Neuron (in vitro differentiated cells): ENCODE measurements around the gene ADAMTS14.

ENCODE experiments used
- H2AFZ ChIP-seq: one replicate; pipeline ENCODE4 v1.6.1; 2013; ENCODE audit warnings: low read depth, mild to moderate bottlenecking, inconsistent platforms, low read length, moderate library complexity
- H3K27me3 ChIP-seq: one replicate; pipeline ENCODE4 v1.6.1; 2013; ENCODE audit warnings: low read length; ENCODE audit not compliant: insufficient read depth
- H3K36me3 ChIP-seq: one replicate; pipeline ENCODE4 v1.6.1; 2013; ENCODE audit warnings: low read length; ENCODE audit not compliant: insufficient read depth
- H3K4me1 ChIP-seq: one replicate; pipeline ENCODE4 v1.6.1; 2013; ENCODE audit warnings: low read length; ENCODE audit not compliant: insufficient read depth
- H3K4me3 ChIP-seq: 2 replicates; pipeline ENCODE4 v1.5.1; 2013; ENCODE audit warnings: mild to moderate bottlenecking, low read length, moderate library complexity
- H3K9me3 ChIP-seq: one replicate; pipeline ENCODE4 v1.6.1; 2013; ENCODE audit warnings: low read length

Gene ADAMTS14

GRCh38 chr10:70784471-70784870, 112.2 kb downstream of the ADAMTS14 start:
- H3K4me1 ChIP-seq: no peaks in the 10 kb centered on the region
- H3K27me3 ChIP-seq: peaks cover 40% of the 10 kb centered on the region
- no peaks in the 10 kb centered on the region for H3K36me3 ChIP-seq
- H3K4me3 ChIP-seq: no peak overlapping the region
- no peak overlapping the region for H2AFZ ChIP-seq
- no peaks in the 10 kb centered on the region for H3K9me3 ChIP-seq

DNA sequence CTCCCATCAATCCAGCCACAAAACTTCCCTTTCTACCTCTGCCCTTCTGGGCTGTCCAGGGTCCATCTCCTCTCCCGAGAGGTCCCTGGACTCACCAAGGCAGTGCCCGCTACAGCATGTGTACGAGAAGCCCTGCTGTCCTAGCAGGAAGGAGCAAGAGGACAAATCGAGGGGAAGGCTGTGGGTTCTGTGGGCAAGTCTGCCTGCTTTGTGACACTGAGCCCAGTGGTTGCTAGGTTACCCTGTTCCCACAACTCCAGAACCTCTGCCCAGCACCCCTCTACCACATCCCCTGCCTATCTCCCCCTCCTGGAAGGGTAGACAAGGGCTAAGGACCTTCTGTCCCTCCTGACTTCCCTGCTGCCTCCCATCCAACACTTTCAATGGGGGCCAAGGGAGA, 112.9 kb downstream of the ADAMTS14 start, which contains the start of gene TBATA:
Gene TBATA, minus strand, starts transcription at position 188 of the 400 bp plus-strand sequence. CDS start 1,998 bp downstream, outside the sequence.
- Histone ChIP-seq H3K9me3 (no peaks in the 10 kb centered on the region), H3K4me3 (no peak within 1 kb of the TSS), H3K27me3 (peaks cover 32% of the 10 kb centered on the region), H3K4me1 (no peaks in the 10 kb centered on the region), H2AFZ (no peak within 1 kb of the TSS), H3K36me3 (no peaks in the 10 kb centered on the region)

GRCh38 chr10:70786799-70787415, 114.6 kb downstream of the ADAMTS14 start:
- Histone ChIP-seq H3K4me3 (no peak overlapping the region), H3K9me3 (no peaks in the 10 kb centered on the region), H3K36me3 (no peaks in the 10 kb centered on the region), H2AFZ (no peak overlapping the region), H3K4me1 (no peaks in the 10 kb centered on the region), H3K27me3 (peaks cover 22% of the 10 kb centered on the region)

GRCh38 chr10:70791386-70792039, 119.2 kb downstream of the ADAMTS14 start:
- H2AFZ ChIP-seq: no peak overlapping the region
- H3K36me3 ChIP-seq: no peaks in the 10 kb centered on the region
- no peak overlapping the region for H3K4me3 ChIP-seq
- peaks cover 11% of the 10 kb centered on the region for H3K27me3 ChIP-seq
- no peaks in the 10 kb centered on the region for H3K9me3 ChIP-seq
- H3K4me1 ChIP-seq: no peaks in the 10 kb centered on the region

GRCh38 chr10:70795613-70796012, 123.3 kb downstream of the ADAMTS14 start:
- Histone ChIP-seq H3K9me3 (no peaks in the 10 kb centered on the region), H3K4me3 (no peak overlapping the region), H2AFZ (no peak overlapping the region), H3K27me3 (no peaks in the 10 kb centered on the region), H3K4me1 (no peaks in the 10 kb centered on the region), H3K36me3 (no peaks in the 10 kb centered on the region)

GRCh38 chr10:70797840-70798239, 125.5 kb downstream of the ADAMTS14 start:
- H3K4me1 ChIP-seq: no peaks in the 10 kb centered on the region
- no peaks in the 10 kb centered on the region for H3K9me3 ChIP-seq
- no peaks in the 10 kb centered on the region for H3K27me3 ChIP-seq
- no peaks in the 10 kb centered on the region for H3K36me3 ChIP-seq
- H2AFZ ChIP-seq: no peak overlapping the region
- H3K4me3 ChIP-seq: no peak overlapping the region

DNA sequence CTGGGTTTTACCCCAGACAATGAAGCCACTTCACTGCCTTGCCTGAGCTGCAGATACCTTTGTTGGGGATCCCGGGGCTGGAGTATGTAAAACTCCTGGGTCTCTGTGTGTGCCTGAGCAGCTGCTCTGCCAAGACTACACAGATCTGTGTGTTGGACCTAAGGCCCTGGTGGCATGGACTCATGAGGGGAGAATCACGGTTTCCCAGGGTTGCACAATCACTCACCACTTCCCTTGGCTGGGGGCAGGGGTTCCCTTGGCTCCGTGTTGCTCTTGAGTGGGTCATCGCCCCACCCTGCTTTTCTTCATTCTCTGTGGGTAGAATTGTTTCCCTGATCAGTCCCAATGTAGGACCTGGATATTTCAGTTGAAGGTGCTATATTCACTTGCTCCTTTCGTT, 126.8 kb downstream of the ADAMTS14 start:
- H3K4me3 ChIP-seq: no peak overlapping the region
- no peaks in the 10 kb centered on the region for H3K36me3 ChIP-seq
- no peaks in the 10 kb centered on the region for H3K9me3 ChIP-seq
- no peak overlapping the region for H2AFZ ChIP-seq
- H3K27me3 ChIP-seq: no peaks in the 10 kb centered on the region
- H3K4me1 ChIP-seq: no peaks in the 10 kb centered on the region

DNA sequence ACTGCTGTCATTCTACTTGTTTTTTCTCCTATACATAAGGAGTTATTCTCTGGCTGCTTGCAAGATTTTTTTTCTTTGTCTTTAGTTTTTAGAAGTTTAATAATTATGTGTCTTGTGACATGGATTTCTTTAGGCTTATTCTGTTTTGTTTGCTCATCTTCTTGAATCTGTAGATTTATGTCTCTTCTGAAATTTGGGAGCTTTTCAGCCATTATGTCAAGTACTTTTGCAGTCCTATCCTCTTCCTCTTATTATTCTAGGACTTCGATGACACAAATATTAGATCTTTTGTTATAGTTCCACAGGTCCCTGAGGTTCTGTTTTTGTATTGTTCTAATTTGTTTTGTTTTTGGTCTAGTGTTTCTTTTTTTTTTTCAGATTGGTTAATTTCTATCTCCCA, 129.5 kb downstream of the ADAMTS14 start:
- Histone ChIP-seq H3K4me1 (no peaks in the 10 kb centered on the region), H3K4me3 (no peak overlapping the region), H3K27me3 (peaks cover 3% of the 10 kb centered on the region), H2AFZ (no peak overlapping the region), H3K36me3 (no peaks in the 10 kb centered on the region), H3K9me3 (no peaks in the 10 kb centered on the region)

- no peak overlapping the region for H3K4me3 ChIP-seq
- no peaks in the 10 kb centered on the region for H3K4me1 ChIP-seq
- peaks cover 4% of the 10 kb centered on the region for H3K27me3 ChIP-seq
- no peak overlapping the region for H2AFZ ChIP-seq
- H3K36me3 ChIP-seq: no peaks in the 10 kb centered on the region
- no peaks in the 10 kb centered on the region for H3K9me3 ChIP-seq
Measured at GRCh38 chr10:70803775-70804420, 131.6 kb downstream of the ADAMTS14 start.

- no peak overlapping the region for H3K4me3 ChIP-seq
- no peaks in the 10 kb centered on the region for H3K9me3 ChIP-seq
- H2AFZ ChIP-seq: no peak overlapping the region
- H3K4me1 ChIP-seq: no peaks in the 10 kb centered on the region
- peaks cover 4% of the 10 kb centered on the region for H3K27me3 ChIP-seq
- no peaks in the 10 kb centered on the region for H3K36me3 ChIP-seq
Measured at GRCh38 chr10:70804421-70804808, 132.1 kb downstream of the ADAMTS14 start.

DNA sequence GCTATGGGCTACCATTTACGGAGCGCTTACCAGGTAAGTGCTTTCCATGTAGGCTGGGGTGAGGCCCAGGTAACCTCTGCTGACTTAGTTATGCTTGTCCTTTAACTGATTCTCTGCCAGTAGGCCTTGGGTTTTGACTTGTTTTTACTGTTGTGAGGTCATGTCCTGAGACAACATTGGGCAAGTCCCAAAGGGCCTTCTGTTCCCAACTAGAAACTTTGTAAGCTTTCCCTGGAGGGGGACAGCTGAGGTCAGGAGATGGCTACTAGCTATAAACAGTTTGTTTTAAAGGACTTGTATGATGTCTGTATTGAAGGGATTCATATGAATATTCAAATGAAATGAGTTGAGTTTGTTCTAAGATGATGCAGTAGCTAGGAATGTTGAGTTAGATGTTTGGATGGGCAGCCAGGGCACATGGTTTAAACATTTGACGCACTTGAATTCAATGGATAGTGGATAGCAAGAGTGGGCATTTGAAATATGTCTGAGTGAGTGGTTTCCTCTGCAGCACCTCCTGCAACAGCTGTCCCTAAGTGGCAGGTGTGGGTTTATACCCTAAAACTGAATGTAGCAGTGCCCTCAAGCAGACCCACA, 133.4 kb downstream of the ADAMTS14 start:
- H3K36me3 ChIP-seq: no peaks in the 10 kb centered on the region
- H3K4me1 ChIP-seq: no peaks in the 10 kb centered on the region

GRCh38 chr10:70806841-70807240, 134.5 kb downstream of the ADAMTS14 start:
- no peak overlapping the region for H3K4me3 ChIP-seq
- H3K36me3 ChIP-seq: no peaks in the 10 kb centered on the region
- H3K9me3 ChIP-seq: no peaks in the 10 kb centered on the region

More for the DNA sequence above, 133.4 kb downstream of the ADAMTS14 start:
- peaks cover 4% of the 10 kb centered on the region for H3K27me3 ChIP-seq
- no peak overlapping the region for H3K4me3 ChIP-seq
- H3K9me3 ChIP-seq: no peaks in the 10 kb centered on the region
- H2AFZ ChIP-seq: no peak overlapping the region

GRCh38 chr10:70807556-70807955, 135.2 kb downstream of the ADAMTS14 start:
- no peak overlapping the region for H3K4me3 ChIP-seq
- H3K27me3 ChIP-seq: peaks cover 4% of the 10 kb centered on the region
- H3K9me3 ChIP-seq: no peaks in the 10 kb centered on the region
- H3K4me1 ChIP-seq: no peaks in the 10 kb centered on the region
- H2AFZ ChIP-seq: no peak overlapping the region
- no peaks in the 10 kb centered on the region for H3K36me3 ChIP-seq

More at GRCh38 chr10:70806841-70807240, 134.5 kb downstream of the ADAMTS14 start:
- Histone ChIP-seq H3K4me1 (no peaks in the 10 kb centered on the region), H2AFZ (no peak overlapping the region), H3K27me3 (peaks cover 4% of the 10 kb centered on the region)
